Vagina (tissue), 2 donors: Measurements from ENCODE around the gene LCN2.

Experiments
- POLR2AphosphoS5 ChIP-seq, 2 donors: sonication (generic); formaldehyde crosslinking; IDR thresholded peaks; one replicate each; pipeline ENCODE4 v1.9.0; 2017; ENCODE audit warnings: antibody characterized with exemption in 2 of 2, mild to moderate bottlenecking in 2 of 2, low read depth in 1 of 2; ENCODE audit not compliant: insufficient read depth in 1 of 2
- TF ChIP-seq, protein P1 (sequence below), 3 experiments: fragments of 450-650 bp in 2 of 3; fragments of 200-600 bp in 1 of 3; sonication (generic) in 1 of 3; IDR thresholded peaks; one replicate each; pipeline ENCODE4 v1.5.1; 2017 to 2019; ENCODE audit warnings: antibody characterized with exemption in 3 of 3, mild to moderate bottlenecking in 2 of 3, moderate library complexity in 2 of 3

DNA sequence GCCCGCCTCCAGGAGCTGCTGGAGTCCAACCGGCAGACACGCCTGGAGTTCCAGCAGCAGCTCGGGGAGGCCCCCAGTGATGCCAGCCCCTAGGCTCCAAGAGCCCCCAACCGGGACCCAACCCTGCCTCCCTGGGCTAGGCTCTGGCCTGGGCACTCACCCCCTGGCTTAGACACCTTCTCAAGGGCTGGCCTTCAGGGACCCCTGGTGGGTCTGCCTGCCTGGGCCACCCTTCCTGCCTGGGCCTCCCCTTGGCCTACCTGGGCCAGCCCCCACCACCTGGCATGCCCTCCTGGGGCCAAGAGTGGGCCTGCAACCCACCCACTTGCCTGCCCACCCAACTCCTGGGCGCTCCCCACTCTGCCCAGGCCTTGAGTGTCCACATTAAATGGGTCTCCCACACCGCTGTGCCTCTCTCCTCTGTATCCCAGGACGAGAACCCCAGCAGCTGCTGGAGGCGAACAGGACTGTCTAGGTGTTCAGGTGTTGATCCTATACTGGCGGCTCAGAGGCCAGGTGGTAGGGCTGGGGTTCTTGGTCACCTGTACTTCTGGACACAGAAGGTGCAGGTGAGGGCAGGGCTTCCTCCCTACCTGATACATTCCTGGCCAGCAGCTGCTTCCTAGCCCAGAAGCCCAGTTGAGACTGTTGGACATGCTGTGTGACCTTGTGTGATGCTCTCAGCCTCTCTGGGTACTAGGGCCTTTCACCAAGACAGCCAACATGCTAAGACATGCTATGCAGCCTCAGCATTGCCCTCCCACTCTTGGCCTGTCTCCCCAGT is 14.5 kb downstream of the LCN2 start:
- no peak for TF ChIP-seq POLR2AphosphoS5 (IDR thresholded peaks at IDR 0.05; ENCODE audit: insufficient read depth in 1 of 2, low read depth in 1 of 2)
- TF ChIP-seq, protein P1, sequence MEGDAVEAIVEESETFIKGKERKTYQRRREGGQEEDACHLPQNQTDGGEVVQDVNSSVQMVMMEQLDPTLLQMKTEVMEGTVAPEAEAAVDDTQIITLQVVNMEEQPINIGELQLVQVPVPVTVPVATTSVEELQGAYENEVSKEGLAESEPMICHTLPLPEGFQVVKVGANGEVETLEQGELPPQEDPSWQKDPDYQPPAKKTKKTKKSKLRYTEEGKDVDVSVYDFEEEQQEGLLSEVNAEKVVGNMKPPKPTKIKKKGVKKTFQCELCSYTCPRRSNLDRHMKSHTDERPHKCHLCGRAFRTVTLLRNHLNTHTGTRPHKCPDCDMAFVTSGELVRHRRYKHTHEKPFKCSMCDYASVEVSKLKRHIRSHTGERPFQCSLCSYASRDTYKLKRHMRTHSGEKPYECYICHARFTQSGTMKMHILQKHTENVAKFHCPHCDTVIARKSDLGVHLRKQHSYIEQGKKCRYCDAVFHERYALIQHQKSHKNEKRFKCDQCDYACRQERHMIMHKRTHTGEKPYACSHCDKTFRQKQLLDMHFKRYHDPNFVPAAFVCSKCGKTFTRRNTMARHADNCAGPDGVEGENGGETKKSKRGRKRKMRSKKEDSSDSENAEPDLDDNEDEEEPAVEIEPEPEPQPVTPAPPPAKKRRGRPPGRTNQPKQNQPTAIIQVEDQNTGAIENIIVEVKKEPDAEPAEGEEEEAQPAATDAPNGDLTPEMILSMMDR (IDR thresholded peaks at IDR 0.05): no peak
